ENCODE results near the gene KDM2A.

DNA sequence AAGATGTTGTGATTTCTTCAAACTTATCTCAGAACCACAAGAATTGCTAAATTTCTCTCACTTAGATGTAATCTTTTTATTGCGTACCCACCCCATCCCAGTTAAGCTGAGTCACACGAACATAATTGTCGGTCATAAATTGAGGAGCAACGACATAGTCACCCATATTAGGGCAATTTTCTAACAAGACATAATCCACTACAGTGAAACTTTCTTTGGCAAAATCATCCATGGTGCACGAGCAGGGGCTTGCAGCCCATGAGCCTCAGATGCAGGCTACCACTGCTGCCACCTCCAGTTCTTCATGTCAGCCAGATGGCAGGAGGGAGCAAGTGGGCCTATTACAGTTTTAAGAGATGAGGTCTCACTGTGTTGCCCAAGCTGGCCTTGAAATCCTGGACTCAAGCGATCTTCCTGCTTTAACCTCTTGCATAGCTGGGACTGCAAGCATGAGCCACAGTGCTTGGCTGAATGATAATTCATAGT, 77.0 kb downstream of the KDM2A start:
- TF ChIP-seq POLR2AphosphoS5 (IDR thresholded peaks at IDR 0.05) (no peak), POLR2A (IDR thresholded peaks at IDR 0.05) (no peak)

Data from prostate gland (tissue), 1 donor.